ENCODE data around the gene ALK.
A peak's percentile ranks its signal among the peaks of the same experiment; 100 is the strongest.

Gene ALK

DNA sequence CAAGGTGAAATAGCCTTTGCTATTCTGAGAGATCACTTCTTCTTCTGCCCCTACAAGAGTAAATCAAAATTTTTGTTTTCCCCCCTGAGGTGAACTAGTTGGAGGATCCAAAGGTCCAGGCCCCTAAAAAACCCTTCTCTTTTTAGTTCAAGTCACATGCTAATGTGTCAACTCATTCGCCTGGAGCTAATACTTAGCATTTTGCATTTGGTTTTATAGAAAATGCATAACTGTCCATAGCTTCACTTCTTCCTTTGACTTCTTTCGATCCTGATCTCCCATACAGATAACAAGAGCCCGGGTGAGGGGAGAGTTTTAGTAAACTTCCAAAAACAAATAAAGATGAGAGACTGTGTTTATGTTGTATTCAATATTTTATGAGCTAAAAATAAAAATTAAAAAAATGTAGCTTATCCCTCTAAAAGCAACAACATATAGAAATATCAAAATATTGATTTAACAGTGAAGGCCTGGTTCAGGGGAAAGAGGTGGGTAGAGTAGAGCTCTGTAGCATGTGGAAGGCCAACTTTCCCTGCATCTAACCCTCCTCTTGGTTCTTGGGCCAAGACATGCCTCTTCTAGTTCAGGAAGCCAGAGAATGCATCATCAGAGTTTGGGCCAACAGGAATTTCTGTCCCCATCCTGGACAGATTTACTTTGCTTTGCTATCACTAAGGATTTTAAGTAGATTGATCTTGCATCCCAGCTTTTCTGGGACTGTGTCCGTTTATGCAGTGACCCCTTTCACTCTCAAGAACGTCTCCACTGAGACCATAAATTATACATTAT, 333.8 kb downstream of the ALK start:
- H3K27ac ChIP-seq, result no peak overlapping the region

DNA sequence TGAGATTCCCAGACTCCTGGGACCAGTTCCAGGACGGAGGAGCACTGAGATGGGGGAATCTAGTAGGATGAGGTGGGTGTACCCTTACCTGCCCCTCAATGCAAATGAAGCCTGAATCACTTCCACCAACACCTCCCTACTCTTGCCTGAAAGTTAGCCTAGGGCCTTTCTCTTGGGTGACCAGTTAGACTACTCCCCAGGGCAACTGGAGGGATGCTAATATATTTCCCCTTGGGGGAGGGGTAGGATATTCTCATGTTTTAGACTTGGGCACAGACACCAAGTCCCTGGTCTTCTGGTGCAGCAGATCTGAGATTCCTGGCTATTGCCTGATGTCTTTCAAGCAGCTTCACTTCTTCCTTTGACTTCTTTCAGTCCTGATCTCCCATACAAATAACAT, 334.5 kb downstream of the ALK start:
- H3K27ac ChIP-seq, result no peak overlapping the region
- TF ChIP-seq CTCF (conservative IDR thresholded peaks at IDR 0.05), result no peak

More for the DNA sequence above, 333.8 kb downstream of the ALK start:
- no peak for TF ChIP-seq CTCF (conservative IDR thresholded peaks at IDR 0.05)

DNA sequence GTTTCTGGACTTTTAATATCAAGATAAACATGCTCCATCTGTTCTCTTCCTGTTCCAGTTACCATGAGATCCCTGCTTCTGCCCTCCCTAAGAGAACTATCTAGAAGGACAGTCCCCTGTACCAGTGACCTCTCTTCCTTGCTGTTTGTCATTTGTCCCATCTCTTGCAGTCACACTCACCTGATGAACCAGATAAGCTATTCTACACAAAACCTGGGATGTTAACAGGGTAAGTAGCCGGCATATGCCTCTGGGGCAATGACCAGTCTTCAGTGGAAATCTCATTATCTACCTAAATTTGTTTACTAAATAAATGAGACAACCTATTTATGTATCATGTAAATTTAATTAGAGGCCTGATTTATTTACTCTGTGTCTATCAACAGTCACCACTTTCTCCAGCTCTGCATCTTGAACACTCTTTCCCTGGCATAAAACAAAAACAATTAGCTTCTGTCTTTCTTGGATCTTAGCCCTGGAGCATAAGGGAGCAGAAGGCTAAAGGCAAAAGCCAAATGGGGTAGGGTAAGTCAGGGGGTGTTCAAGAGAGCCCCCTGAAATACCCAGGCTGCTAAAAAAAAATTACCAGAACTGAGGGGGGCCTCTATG, 337.7 kb downstream of the ALK start:
- TF ChIP-seq CTCF (conservative IDR thresholded peaks at IDR 0.05), result no peak

DNA sequence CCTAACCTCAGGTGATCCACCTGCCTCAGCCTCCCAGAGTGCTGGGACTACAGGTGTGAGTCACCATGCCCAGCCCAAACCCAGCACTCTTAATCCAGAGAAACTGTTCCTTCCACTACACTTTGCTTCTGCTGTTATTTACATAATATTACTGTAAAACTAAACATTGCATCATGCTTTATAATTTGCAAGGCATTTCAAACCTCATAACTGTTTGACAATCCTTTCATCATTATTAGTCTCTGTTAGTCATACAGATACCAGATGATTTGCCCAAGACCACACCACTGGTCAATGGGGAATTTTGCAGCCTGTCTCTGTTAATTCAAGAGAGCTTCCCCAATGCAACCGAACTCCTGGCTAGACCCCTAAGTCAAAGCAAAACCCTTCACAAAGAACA, 338.3 kb downstream of the ALK start:
- H3K27ac ChIP-seq, result 0 out of 2 replicates have a peak overlapping the region, but pooled peaks have one; percentile 7
- no peak for TF ChIP-seq CTCF (conservative IDR thresholded peaks at IDR 0.05)

More for the DNA sequence above, 337.7 kb downstream of the ALK start:
- 0 out of 2 replicates have a peak overlapping the region, but pooled peaks have one; percentile 7 for H3K27ac ChIP-seq

DNA sequence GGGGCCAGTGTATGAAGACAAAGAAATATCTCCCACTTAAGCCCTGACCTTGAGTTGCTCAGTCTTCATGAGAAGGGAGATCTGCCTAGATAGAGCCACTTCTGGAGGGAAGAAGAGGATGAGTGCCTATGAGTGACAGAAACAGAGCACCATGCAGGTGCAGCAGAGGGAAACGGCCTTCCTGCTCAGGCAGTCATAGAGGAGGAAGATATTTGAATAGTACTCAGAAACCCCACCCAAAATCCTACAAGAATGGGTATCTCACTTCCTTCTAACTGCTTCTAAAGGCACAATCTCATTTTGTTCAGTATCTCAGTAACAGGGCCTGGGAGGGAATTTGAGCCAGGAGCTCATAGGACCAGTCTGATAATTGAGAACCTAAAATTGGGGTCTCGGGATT, 339.3 kb downstream of the ALK start:
- no peak for TF ChIP-seq CTCF (conservative IDR thresholded peaks at IDR 0.05)
- no peak overlapping the region for H3K27ac ChIP-seq

GRCh38 chr2:29580223-29580622, 341.2 kb downstream of the ALK start:
- no peak for TF ChIP-seq CTCF (conservative IDR thresholded peaks at IDR 0.05)
- H3K27ac ChIP-seq, result no peak overlapping the region

DNA sequence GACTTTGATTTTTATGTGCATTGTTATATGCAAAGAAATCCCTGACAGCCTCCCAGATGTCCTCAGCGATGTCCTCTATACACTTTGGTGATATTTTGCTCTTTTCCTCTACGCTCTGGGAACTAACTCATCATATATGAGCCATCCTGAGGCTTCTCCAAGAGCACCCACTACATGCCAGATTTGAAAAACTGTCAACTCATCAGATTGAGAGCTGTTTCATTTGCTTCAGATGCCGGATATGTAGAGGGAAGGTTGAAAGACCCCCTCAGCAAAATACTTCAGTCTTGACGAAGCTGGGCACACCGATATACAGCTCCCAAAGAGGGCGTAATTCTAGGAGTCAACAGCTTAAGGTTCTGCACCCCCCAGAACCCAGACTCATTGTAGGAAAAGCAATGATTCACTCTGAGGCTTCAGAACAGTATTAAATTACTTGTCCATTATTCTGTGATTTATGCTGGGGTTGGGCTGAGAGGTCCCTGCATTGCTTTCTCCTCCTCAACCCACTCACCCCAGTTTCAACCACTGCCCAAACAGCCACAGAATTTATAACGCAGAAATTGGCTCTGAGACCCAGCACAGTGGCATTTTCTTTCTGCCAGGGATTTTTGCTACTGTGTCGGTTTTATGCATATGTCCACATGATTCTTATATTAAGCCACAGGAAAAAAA, 341.8 kb downstream of the ALK start:
- TF ChIP-seq CTCF (conservative IDR thresholded peaks at IDR 0.05), result no peak
- H3K27ac ChIP-seq, result no peak overlapping the region
